Fibroblast of pulmonary artery (primary cell): Measurements from ENCODE around the gene CXADR.

Source experiments
- DNase-seq: peaks from one replicate; pipeline ENCODE4 v3.0.0-alpha.2; 2010; ENCODE audit warnings: low read depth
- H3K4me3 ChIP-seq: replicated peaks from 2 replicates; pipeline ENCODE4 v1.5.1; 2011; ENCODE audit warnings: low read depth, mild to moderate bottlenecking, control low read depth, low read length, moderate library complexity
- TF ChIP-seq, protein P1 (sequence below): IDR thresholded peaks from 2 replicates; pipeline ENCODE4 v1.5.1; 2011; ENCODE audit warnings: mild to moderate bottlenecking, control low read depth, low read length, inconsistent platforms; ENCODE audit errors: missing control alignments

Gene CXADR

DNA sequence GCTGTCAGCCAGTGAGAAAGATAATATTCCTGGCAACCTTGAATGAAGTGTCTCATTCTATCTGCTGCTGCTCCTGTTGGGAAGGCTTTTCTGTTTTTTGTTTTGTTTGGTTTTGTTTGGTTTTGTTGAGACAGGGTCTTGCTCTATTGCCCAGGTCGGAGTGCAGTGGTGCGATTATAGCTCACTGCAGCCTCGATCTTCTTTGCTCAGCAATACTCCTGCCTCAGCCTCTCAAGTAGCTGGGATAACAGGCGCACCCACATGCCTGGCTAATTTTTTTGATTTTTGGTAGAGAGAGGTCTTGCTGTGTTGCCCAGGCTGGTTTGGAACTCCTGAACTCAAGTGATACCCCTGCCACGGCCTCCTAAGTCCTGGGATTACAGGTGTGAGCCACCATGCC is 62.2 kb downstream of the CXADR start:
- TF ChIP-seq, protein P1, sequence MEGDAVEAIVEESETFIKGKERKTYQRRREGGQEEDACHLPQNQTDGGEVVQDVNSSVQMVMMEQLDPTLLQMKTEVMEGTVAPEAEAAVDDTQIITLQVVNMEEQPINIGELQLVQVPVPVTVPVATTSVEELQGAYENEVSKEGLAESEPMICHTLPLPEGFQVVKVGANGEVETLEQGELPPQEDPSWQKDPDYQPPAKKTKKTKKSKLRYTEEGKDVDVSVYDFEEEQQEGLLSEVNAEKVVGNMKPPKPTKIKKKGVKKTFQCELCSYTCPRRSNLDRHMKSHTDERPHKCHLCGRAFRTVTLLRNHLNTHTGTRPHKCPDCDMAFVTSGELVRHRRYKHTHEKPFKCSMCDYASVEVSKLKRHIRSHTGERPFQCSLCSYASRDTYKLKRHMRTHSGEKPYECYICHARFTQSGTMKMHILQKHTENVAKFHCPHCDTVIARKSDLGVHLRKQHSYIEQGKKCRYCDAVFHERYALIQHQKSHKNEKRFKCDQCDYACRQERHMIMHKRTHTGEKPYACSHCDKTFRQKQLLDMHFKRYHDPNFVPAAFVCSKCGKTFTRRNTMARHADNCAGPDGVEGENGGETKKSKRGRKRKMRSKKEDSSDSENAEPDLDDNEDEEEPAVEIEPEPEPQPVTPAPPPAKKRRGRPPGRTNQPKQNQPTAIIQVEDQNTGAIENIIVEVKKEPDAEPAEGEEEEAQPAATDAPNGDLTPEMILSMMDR = no peak
- no peak overlapping the region for H3K4me3 ChIP-seq
- no peak for DNase-seq

DNA sequence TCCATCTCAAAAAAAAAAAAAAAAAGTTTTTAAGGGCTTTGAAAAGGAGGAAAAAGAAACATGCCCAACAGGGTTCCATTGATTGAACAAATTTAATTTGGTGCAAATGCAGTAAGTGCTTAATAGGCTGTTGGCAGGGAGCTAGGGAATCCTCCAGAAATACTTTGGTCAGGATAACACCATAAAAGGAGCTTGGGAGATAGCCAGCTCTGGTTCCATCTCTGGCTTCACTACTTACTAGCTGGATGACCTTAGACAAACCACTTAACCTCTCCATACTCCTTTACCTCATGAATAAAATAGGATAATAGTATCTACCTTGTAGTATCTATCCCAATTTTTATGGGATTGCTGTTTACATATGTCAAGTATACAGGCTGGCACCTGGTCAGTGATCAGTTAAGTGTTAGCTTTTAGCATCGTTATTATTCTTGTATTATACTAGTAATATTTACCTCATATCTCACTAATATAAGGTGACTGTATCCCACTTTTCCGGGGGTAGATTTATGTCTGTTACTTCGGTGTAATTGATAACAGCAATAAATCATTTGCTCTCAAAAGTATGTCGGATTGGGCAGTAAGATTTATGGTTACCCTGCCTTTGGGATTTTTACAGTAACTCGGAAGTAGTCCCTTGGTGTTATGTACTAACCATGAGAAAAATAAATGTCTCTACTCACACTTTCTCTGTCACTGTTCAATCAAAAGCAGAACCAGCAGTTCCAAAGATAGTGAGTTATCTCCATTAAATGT is 63.4 kb downstream of the CXADR start:
- no peak for DNase-seq
- no peak overlapping the region for H3K4me3 ChIP-seq
- TF ChIP-seq, protein P1 = no peak

DNA sequence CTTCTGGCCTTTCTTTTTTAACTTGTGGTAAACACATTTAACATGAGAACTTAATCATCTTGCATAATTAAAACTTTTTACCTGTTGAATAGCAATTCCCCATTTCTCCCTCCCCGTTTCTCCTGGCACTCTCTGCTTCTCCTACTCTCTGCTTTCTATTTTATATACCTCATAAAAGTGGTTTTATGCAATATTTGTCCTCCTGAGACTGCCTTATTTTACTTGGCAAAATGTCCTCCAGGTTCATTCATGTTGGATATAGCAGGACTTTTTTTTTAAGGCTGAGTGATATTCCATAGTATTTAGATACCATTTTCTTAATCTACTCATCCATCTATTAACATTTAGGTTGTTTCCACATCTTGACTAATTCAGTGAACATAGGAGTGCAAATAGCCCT is 64.9 kb downstream of the CXADR start:
- no peak overlapping the region for H3K4me3 ChIP-seq
- TF ChIP-seq, protein P1 = no peak
- no peak for DNase-seq

DNA sequence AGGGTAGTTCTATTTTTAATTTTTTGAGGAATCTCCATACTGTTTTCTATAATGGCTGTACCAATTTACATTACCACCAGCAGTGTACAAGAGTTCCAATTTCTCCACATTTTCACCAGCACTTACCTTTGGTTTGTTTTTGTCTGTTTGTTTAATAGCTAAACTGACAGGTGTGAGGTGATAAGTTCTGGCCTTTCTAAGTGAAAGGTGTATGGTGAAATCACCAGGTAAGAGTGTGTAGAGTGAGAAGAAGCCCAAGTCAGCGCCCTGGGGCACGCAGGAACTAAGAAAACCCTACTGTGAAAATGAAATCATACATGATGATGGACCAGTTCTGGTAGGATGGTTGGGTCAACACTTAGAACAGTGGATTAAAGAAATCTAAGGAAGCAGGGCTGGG is 65.3 kb downstream of the CXADR start:
- no peak overlapping the region for H3K4me3 ChIP-seq
- TF ChIP-seq, protein P1 = no peak
- no peak for DNase-seq

DNA sequence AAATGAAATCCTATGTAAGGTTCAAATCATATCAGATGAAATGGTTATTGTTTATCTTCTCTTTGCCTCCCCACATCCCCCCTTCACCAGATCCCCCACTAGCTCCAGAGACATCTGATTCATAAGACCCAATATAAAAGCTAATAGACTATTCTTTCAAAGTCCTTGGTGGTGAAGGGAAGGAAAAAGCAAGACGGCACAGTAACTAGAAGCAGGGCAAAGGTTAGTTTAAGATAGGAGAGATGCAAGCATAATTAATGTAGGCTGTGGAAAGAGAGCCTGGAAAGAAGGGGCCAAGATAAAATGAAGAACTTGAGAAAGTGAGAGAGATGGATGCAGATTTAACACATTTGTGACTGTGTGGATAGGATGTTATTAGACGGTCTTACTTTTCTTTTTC is 66.0 kb downstream of the CXADR start:
- no peak for DNase-seq
- TF ChIP-seq, protein P1 = no peak
- no peak overlapping the region for H3K4me3 ChIP-seq

DNA sequence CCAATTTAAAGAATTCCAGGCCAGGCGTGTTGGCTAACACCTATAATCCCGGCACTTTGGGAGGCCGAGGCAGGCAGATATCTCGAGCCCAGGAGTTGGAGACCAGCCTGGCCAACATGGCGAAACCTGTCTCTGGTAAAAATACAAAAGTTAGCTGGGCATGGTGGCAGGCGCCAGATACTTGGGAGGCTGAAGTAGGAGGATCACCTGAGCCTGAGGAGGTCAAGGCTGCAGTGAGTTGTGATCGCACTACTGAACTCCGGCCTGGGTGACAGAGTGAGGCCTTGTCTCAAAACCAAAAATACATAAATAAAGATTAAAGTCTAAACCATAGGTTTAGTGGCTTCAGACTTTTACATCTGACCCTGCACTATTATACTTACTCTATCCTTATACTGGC is 67.5 kb downstream of the CXADR start:
- TF ChIP-seq, protein P1 = no peak
- no peak for DNase-seq
- H3K4me3 ChIP-seq = no peak overlapping the region

DNA sequence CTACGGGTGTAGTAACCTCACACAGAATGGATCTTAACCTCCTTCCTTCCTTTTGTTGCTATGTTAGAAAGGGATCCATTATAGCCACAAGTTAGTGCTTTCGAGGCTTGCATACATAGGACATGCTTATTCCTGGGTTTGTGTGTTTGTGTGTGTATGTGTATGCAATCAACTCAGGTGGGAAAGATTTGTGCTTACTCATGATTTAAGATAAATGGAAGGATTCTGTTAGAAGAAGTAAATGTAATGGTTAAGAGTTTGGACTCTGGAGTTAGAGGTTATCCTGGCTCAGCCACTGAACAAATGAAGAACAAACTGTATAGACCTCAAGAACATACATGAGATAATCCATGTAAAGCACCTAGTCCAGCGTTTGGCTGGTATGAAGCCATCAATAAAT is 71.1 kb downstream of the CXADR start:
- H3K4me3 ChIP-seq = no peak overlapping the region
- TF ChIP-seq, protein P1 = no peak
- DNase-seq = no peak
